GM21367 (cell line): ENCODE data around the gene SEC22C.

ENCODE experiments used
- ATAC-seq: cut with Tn5 transposase; IDR thresholded peaks from one replicate; pipeline ENCODE4 v1.9.1; 2021; ENCODE audit not compliant: unreplicated experiment

The SEC22C gene

DNA sequence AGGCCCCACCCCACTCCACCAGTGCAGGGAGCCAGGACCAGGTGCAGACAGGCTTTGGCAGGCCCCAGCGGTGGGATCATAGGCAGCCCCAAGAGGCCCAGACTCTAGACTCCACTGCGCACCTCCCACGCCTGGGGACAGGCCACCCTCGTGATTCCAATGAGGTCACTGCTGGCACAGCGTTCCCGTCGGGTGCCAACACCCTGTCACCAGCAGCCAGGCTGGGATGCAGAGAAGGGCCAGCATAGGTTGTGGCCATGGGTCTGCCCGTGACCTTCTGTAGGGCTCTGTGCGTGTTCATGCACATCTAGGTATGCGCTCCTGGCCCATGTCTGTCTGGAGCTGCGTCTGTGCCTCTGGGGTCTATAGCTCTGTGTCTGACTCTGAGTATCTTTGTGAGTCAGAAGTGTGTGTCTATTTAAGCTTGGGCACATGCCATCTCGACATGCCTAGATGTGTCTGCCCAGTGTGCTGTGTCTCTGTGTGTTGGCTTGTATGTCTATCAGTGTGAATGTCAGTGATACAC is 66.3 kb downstream of the SEC22C start:
- ATAC-seq = no peak

DNA sequence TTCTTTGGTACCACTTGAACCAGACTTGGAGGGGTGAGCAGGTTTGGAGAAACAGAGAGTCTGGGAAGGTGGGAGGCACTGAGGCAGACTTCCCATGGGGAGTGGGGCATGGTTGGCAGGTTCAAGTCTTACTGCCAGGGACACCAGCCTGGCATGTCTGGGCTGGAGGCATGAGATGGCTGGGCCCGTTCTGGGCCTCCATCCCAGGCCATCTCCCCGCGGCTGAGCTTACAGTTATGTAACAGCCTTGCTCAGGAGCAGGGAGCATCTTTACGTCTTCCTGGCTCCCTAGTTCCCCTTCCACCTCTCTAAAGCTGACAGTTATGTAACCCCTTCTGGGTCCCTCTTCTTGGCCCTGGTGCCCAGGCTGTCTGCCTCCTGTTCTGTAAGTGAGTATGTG is 66.9 kb downstream of the SEC22C start:
- no peak for ATAC-seq

- ATAC-seq = no peak
Measured at GRCh38 chr3:42513521-42513920, 68.2 kb downstream of the SEC22C start.

DNA sequence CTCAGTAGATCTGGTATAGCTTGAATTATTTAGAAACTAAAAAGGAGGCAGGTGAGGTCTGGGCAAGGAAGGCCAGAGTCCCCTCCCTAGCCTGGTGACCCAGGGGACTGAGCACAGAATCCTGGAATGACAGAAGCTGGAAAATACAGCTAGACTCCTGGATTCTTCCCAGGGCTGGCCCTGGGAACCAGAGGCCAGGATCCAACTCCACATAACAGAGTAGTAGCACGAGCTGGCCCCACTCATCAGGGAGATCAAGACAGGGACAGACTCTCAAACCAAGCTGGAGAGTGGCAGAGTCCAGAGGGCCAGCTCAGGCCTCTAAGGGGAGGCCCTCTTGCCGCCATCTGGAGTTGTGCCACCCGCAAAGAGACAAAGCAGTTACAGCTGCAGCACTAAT is 68.6 kb downstream of the SEC22C start:
- no peak for ATAC-seq

DNA sequence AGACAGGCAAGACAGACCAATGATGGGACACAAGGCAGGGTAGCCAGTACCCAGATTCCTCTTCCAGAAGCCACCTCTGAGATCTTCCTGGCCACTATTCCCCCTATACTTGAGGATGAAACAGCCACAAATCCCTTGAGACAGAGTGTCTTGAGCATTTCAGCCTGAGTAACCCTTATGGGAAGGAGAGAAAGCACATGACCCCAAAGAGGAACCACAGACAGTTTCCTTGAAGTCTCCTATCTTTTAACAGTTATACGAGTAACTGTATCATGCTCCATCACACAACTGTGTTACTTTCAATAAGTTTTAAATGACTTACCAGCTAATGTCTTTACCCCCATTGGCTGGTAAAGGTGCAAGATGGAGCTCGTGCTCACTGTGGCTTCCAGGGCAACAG is 70.0 kb downstream of the SEC22C start:
- ATAC-seq = no peak

- ATAC-seq = no peak
Measured at GRCh38 chr3:42511201-42511600, 70.6 kb downstream of the SEC22C start.

DNA sequence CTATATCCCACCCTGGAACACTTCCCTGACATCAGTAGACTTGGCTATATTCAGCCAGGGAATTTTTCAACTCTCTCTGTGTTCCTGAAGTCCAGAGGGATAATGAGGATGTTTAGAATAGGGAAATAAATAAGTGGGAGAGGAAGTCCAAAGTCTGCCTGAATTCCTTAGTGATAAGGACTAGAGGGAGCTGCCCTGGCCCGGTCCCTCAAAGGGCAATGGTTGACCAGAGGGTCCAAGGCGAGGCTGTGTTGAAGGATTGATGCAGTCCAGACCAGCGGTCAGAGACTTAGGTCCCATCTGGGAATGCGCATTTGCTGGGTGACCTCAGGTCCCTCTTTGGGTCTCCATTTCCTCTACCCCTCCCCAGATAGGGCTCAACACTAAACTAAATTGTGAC is 71.4 kb downstream of the SEC22C start:
- ATAC-seq = no peak

GRCh38 chr3:42509111-42509510 is 72.7 kb downstream of the SEC22C start:
- no peak for ATAC-seq

DNA sequence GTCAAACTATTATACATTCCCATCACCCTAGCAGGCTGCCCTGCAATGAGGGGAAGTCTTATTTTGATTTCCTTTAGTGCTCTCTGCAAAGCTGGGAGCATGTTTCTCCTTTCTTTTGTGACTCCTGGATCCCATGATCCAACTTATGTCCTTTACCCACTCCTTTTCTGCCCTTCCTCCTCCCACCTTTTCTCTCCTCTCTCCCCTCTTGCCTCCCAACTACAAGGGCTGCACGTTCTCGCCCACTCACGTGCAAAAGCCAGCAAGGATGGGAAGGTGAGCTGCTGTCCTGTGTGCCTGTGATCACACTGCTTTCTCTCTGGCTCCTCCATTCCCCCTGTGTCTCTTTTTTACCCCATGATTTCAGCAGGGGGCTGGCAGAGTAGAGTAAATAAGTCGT is 73.2 kb downstream of the SEC22C start:
- no peak for ATAC-seq

DNA sequence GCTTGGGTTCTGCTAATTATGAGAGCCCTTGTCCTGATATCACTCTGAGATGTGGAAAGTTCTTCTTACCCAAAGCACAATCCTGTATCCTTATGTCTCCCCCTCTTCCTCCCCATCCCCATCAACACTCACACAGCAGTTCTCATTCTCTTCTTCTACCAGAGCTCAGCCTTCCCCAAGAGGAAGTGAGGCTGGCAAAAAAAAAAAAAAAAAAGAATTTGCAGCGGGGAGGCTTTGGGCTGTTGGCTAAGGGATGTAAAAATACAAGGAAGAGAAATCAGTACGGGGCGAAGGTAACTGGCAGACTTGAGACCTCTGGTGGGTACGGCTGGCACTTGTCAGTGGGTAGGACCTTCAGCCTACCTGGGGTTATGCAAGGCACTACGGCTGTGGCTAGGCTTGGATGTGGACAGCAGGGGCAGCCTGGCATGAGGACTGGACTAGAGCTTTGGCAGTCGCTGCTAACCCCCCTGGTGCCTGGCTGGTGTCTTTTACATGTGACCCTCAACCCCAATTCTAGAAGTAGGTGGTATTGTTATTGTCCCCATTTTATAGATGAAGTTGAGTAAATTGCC is 73.9 kb downstream of the SEC22C start:
- ATAC-seq = no peak

GRCh38 chr3:42507252-42507651 is 74.5 kb downstream of the SEC22C start:
- no peak for ATAC-seq

GRCh38 chr3:42505849-42506410 is 75.8 kb downstream of the SEC22C start:
- ATAC-seq = no peak

- no peak for ATAC-seq
Measured at GRCh38 chr3:42505128-42505848, 76.5 kb downstream of the SEC22C start.

GRCh38 chr3:42504334-42505127 is 77.2 kb downstream of the SEC22C start:
- ATAC-seq = no peak

GRCh38 chr3:42503957-42504333 is 77.8 kb downstream of the SEC22C start:
- no peak for ATAC-seq

- ATAC-seq = no peak
Measured at GRCh38 chr3:42503251-42503924, 78.4 kb downstream of the SEC22C start.

GRCh38 chr3:42502429-42503250 is 79.1 kb downstream of the SEC22C start, which contains the start of gene VIPR1:
Gene VIPR1 (plus strand): TSS chr3:42502643. CDS start chr3:42502736, 93 bp downstream.
- ATAC-seq = peak; percentile 89

GRCh38 chr3:42501681-42502428 is 79.9 kb downstream of the SEC22C start:
- peak; percentile 15 for ATAC-seq

DNA sequence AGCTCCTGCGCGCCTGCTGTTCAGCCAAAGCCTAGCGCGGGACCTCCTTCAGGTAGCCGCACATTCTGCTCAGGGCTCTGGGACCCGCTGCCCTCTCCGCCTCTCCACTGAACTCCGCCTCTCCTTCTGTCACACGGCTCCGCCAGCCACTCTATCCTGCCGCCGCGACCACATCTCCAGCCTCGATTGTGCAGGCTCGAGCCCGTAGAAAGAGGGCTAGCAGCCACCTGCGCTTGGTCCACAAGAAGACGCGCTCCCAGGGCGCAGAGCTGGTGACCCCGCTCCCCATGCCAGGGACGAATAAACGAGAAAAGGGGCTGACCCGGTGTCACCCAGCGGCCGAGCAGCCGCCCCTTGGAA is 80.5 kb downstream of the SEC22C start:
- no peak for ATAC-seq
